Pons (tissue), 1 donor: Measurements from ENCODE around the gene ODAD4.
"Not testable (repeated sequence)": the region's sequence is repeated elsewhere in the genome, so short reads cannot be mapped to it uniquely, and the experiment has no call there.

Source experiments
- DNase-seq: peaks from one replicate; pipeline ENCODE4 v3.0.0-alpha.2; 2016; ENCODE audit warnings: low spot score

The ODAD4 gene

DNA sequence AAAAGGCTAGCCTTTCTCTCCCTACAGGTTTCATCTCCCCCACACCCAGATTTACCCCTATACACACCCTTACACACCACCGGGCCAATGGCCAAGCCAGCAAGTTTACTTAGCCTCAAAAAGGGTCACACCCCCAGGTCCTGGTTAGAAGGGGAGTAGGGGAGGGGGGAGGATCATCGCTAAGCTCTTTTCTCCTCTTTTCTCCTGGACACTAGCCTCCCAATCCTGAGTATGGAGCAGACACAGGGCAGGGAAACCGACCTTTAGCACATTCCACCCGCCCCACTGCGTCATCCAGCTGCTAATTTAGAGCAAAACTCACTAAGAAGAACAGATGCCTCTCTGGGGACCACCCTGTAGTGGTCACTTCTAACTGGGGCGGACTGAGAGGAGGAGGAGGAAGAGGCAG, 16.1 kb upstream of the ODAD4 start:
- no peak for DNase-seq

DNA sequence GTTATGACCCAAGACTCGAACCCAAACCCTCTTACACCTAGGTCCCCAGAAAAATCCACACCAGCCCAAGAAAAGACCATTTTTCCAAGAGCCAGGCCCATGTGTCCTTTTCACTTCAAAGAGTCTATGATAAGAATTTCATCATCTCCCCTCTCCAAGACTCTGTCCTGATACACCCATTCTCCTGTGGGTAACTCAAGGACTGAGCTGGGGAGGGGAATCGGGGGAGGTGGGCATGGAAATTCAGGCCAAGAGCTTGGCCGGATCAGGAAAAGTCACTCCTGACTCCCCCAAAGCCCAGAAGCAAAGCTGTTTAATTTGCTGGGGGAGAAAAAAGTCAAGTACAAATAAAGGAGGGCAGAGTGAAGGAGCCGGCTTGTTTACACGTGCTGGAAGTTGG, 15.4 kb upstream of the ODAD4 start:
- DNase-seq, result no peak

DNA sequence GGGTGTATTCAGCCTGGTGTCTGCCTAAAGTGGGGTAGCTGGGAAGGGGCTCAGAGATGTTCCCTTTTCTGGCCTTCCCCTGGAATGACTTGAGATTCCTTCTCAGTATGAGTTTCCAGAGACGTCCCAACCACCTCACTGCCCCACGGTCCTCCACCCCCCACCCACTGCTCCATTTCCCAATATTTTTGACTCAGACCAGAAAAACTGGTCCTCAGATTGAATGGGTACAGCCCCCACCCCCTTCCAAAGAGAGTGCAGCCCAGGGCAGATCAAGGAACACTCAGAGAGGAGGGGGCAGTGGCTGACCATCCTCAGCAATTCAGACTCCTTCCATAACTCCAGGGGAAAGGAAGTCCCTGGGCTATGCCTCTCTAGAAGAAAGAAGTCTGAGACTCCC, 14.9 kb upstream of the ODAD4 start:
- no peak for DNase-seq

DNA sequence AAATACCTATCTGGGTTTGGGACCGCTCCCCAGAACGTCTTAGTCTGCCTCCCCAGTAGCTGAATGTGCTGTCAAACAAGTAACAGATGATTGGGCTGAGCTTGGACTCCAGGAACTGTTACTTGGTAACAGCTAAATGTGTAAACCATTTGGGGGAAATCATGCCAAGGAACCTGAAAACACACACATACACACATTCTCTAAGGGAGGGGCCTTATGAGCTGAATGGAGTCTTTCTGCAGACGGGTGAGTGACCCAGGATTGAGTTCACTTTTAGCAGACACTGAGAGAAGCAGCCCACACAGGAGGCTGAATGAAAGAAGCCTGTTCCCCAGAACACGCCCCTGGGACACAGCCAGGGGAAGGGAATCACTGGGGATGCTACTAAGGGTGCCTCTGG, 13.2 kb upstream of the ODAD4 start:
- DNase-seq, result peak; percentile 28

DNA sequence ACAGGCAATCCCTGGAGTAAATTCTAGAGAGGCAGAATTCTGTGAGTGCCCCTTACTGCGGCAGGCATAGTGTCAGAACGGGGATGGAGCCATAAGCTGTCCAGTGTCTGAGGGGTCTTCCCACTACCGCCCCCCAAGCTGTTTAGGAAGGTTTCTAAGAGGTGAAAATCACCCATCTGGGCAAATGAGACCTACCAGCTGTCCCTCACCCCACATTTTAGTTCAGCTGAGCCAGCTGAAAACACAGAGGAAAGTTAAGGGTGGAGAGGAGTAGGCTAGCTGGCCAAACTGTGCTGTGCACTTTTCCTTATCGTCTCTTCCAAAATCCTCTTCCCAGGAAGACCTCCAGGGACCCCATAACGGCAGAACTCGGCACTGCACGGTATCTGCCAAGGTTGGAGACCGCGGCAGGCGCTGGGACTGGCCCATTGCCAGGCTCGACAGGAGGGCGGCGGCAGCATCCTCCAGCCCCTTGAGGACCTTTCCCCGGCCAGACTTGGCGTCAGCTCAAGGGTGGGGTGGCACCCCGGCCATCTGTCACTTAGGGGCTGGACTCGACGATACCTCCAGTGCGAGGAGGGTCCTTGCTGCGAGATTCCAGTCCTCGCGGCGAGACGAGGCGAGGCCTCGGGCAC, 12.6 kb upstream of the ODAD4 start:
- no peak for DNase-seq

DNA sequence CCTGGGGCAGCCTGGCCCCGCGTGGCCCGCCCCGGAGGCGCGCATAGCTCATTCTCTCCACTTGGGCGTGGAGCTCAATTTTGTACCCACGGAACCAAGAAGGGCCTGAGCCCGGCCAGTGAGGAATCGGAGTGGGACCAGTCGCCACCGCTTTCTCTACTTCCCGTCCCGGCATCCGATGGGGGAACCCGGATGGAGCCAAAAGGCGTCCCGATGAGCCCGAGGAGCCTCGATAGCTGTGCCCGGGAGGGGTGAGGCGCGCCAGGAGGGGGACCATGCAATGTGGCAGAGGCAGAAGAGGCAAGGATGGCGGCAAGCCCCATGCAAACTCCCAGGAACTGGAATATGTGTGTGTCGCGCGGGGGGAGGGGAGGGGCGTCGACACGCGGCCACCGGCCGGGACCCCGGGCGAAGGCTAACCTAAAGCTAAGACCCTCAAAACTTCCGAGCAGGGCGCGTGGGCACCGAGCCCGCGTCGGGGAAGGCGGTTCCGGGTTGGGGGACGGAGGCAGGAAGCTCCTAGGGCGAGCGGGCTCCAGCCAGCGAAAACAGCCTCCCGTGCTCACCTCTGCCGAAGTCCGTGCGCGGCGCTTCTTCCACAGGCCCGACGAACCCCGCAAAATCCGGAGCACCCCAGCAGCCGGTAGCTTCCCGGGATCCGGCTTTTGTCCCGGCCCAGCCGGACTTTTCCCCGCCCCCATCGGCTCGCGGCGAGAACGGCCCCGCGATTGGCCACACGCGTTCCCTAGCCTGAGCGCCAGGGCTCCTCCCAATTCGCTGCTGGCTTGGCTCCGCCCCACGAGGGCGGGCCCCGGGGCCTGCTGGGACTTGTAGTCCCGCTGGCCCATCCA, 11.9 kb upstream of the ODAD4 start, which contains the start of gene ACLY:
ACLY (minus strand) TSS at position 638 of the 851 bp plus-strand sequence. CDS start 5,078 bp downstream, outside the sequence.
- DNase-seq, result peak; percentile 98

DNA sequence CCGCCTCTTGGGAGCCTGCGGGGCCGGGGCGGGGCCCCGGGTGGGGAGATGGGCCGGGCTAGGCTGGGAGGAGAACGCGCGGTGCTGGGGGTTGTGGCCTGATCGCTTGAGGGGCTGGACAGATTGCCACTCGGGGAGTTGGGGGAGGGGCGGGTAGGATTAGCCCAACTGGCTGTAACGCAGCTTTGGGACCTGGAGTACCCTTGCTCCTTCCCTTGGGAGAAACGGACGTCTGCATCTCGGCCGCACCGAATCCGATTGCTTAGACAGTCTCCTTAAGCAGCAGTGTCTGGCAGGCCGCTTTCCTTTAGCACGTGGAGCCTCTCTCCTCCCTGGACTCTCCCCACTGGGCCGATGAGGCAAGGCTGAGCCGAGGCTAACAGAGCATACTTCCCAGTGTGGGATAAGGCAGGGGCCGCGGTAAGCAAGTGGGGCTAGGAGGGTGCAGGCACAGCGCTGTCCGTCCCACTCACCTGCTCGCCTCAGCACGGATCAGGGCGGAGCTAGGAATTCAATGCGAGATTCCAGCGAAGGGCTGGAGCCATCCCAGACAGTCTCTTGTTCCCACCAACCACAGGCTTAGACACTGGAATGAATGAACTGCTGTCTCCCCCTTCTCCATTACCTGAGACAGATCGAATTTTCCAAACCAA, 11.1 kb upstream of the ODAD4 start:
- no peak for DNase-seq

DNA sequence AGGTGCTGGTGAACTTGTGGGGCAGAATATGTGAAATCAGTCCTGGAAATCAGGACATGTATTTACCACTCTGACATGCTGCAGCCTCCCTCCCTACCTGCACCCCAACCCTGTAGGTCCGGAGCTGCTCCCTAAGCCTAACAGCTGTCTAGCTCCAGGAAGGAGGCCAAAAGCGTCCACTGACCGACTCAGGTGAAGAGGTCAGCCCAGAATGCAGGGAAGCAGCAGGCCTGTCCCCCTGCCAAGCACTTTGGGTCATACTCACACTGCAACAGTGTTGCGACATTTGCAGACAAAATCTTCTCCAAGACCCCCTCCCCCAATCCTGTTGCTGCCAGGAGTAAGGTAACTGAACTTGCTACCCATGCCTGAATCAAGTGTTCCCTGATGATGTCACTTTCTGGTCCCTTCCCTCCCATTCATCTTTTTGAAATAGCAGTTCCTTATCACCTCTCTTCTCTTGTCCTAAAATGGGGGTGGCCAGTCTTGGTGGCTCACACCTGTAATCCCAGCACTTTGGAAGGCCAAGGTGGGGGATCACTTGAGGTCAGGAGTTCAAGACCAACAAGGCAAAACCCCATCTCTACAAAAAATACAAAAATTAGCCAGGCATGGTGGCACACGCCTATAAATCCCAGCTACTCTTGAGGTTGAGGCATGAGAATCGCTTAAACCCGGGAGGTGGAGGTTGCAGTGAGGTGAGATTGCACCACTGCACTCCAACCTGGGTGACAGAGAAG, 10.4 kb upstream of the ODAD4 start:
- no peak for DNase-seq

DNA sequence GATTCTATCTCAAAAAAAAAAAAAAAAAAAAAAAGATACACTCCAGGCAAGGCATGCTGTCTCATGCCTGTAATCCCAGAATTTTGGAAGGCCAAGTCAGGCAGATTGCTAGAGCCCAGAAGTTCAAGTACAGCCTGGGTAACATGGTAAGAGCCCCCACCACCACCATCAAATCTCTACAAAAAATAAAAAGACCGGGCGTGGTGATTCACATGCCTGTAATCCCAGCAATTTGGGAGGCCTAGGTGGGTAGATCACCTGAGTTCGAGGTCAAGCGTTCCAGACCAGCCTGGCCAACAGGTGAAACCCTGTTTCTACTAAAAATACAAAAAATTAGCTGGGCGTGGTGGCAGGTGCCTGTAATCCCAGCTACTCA, 9.8 kb upstream of the ODAD4 start:
- DNase-seq, result no peak

DNA sequence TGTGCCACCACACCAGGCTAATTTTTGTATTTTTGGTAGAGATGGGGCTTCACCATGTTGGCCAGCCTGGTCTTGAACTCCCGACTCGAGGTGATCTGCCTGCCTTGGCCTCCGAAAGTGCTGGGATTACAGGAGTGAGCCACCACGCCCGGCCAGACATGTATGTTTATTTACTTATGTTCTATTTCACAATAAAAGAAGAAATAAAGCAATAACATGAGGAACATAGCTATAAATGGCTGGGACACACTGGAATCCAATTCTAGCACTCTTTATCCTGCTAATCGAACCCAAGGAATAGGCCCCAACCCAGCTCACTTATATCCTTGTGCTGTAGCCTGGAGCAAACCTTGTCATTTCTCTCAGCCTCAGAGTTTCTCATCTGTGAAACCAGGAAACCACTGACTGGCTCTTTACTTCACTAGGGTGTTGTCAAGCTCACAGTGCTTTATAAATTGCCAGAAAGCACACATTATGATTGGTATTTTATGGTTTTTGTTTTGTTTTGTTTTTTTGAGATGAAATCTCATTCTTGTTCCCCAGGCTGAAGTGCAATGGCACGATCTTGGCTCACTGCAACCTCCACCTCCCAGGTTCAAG, 4.3 kb upstream of the ODAD4 start:
- no peak for DNase-seq

DNA sequence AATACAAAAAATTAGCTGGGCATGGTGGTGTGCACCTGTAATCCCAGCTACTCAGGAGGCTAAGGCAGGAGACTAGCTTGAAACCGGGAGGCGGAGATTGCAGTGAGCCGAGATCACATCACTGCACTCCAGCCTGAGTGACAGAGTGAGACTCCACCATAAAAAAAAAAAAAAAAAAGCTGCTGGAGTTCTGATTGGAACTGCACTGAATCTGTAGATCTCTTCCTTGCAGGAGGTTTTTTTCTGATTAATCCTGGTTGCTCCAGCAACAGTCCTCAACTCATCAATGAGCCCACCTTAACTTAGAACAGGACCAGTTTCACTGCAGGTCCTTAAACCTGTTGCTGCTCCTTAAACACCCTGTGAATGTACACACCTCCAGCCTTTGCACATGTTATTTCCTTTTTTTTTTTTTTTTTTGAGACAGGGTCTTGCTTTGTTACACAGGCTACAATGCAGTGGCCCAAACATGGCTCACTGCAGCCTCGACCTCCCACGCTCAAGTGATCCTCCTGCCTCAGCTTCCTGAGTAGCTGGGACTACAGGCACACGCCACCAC, 1.6 kb upstream of the ODAD4 start:
- DNase-seq, result no peak

DNA sequence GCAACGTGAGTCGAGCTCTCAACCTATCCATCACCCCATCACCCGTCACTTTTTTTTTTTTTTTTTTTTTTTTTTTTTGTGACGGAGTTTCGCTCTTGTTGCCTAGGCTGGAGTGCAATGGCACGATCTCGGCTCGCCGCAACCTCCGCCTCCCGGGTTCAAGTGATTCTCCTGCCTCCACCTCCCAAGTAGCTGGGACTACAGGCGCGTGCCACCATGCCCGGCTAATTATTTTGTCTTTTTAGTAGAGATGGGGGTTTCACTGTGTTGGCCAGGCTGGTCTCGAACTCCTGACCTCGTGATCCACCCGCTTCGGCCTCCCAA, 378 bp downstream of the ODAD4 start:
- not testable (repeated sequence) for DNase-seq

DNA sequence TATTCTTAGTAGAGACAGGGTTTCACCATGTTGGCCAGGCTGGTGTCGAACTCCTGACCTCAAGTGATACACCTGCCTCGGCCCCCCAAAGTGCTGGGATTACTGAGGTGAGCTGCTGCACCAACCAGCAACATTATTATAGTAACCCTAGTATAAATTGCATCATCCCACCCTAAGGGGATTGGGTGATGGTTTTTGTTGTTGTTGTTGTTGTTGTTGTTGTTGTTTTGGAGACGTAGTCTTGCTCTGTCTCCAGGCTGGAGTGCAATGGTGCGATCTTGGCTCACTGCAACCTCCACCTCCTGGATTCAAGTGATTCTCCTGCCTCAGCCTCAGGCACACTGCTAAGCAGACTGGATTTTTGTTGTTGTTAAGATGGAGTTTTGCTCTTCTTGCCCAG, 1.3 kb downstream of the ODAD4 start:
- not testable (repeated sequence) for DNase-seq

DNA sequence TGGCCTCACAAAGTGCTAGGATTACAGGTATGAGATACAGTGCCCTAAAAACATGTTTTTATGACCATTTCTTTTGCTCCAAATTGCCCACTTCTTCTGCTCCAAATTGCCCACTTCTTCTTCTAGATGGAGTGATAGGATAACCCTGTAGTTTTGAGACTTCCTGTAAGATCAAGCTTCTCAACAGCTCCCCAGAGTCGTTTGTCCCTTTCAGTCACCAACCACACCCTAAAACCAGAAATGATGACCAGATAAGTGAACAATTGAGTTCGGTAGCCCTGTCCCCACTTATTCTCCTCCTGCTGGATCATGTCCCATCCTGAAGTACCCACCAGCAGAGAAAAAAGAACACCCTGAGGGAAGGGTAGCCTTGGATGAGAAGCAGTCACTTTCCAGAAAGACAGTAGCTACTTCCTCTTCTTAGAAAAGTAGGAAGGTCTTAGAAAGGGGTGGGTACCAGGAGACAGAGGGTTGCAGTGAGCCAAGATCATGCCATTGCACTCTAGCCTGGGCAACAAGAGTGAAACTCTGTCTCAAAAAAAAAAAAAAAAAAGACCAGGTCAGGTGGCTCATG, 2.5 kb downstream of the ODAD4 start:
- DNase-seq, result peak; percentile 50

DNA sequence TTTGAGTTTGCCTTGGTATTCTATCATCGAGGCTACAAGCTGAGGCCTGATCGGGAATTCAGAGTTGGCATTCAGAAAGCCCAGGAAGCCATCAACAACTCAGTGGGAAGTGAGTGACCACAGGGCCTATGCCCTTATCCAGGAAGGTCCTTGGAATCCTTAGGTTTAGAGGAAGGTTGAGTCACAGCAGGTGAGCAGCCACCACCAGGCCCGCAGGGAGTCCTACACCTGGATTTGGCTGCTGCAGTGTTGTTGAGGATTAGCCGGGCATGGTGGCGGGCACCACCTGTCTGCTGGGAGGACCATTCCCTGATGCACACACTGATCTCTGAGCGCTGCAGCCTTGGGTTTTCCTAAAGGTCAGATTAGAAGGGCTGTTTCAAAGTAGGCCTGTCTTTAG, 5.2 kb downstream of the ODAD4 start:
- no peak for DNase-seq

DNA sequence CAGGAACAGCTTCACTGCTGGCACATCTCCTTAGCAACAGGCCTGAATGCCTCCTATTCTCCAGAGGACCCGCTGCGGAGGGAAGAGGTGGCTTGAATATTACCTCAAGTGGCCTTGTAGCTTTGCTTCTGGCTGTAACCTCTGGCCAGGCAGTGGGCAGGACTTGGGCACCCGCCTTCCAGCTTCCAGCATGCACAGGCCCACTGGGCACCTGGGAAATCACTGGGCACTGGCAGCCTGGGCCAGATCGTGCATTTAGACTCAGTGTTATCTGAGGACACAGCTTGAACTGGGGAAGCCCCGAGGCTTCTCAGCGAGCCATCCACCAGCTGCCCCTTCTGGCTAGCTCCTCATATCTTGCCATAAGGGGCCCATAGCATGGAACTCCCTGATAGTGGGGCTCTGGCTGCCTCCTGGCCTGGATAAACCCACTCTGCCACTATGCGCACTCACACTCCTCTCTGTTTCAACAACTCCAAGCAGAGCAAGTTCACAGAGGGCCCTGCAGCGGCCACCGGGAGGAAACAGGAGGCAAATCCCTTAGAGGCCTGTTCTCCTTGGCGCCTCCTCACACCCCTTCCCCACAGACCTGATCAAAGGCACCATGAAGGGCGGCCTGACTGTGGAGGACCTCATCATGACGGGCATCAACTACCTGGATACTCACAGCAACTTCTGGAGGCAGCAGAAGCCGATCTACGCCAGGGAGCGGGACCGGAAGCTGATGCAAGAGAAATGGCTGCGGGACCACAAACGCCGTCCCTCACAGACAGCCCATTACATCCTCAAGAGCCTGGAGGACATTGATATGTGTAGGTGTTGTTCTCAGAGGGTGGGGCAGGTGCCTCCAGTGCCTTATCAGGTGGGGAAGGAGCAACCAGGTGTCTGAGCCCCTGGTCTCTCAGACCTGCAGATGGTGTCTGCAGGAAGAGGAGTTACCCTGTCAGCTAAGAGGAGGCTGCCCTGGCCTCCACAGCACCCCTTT, 7.8 kb downstream of the ODAD4 start:
- DNase-seq, result no peak

DNA sequence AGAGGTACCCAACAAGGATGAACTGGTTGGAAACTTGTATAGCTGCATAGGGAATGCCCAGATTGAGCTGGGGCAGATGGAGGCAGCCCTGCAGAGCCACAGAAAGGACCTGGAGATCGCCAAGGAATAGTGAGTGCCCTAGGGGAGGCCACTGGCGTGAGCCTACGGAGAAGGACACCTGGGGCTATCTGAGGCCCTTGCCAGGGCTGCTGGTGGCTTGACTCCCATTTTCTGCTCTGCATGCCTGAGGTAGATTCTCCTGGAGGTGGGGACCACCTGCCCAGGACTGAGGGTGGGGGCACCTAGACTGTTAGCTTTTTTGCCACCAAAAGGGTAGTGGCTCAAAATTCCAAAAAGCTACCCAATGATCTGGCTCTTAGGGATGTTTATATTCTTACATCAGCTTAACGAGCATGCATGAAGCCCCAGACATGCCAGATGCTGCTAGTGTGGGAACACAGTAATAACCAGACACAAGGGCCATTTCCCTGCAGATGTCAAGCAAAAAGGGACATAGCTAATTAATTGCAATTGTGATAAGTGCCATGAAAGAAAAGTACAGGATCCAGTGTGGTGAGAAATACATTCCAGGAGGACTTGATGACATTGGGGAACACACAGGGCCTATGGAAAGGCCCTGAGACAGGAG, 8.8 kb downstream of the ODAD4 start:
- no peak for DNase-seq

DNA sequence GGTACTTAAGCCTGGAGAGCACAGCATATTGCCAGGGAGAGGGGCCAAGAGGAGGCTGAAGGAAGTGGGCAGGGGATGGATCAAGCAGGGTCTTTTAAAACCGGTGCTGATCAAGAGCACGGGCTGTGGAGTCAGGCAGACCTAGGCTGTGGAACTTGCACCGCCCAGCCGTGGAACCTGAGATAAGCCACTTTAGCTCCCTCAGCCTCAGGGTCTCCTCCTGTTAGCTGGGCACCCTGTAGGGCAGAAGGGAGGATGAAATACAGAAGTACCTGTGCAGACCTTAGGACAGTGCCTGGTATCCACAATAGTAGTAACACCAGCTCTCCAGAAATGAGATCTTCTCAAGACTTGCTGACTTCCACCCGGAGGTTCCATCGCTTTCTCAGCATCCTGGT, 9.3 kb downstream of the ODAD4 start:
- no peak for DNase-seq

DNA sequence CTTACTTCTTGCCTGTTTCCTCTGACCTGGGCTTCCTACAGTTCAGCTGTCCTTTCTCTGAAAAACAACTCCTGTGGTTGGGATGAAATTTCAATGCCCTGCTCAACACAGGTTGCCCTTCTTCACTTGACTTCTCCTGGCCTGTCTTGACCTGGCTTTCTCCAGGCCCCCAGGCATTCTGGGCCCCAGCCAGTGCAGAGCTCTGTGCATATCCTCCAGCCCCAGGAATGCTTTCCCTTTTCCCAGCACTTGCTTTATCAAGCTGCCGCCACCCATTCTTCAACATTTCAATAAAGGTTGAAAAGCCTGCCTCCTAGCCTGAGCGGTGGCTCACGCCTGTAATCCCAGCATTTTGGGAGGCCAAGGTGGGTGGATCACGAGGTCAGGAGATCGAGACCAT, 10.8 kb downstream of the ODAD4 start:
- DNase-seq, result no peak
